Testis (tissue), 3 donors: ENCODE results near the gene CKLF. TPM values are rescaled to one million over a fixed set of nuclear protein-coding genes. Genes with fewer than 3 reads are reported as not detected.
"Not testable (repeated sequence)": the region's sequence is repeated elsewhere in the genome, so short reads cannot be mapped to it uniquely, and the experiment has no call there.

ENCODE experiments used
- DNase-seq: peaks from one replicate; pipeline ENCODE4 v3.0.0-alpha.2; 2019
- H3K27ac ChIP-seq, 2 donors: fragments of 200-600 bp; sonication (generic); one replicate each; pipeline ENCODE4 v1.5.1; 2019
- H3K27me3 ChIP-seq: fragments of 200-600 bp; sonication (generic); one replicate; pipeline ENCODE4 v1.5.1; 2019
- H3K36me3 ChIP-seq: fragments of 200-600 bp; sonication (generic); one replicate; pipeline ENCODE4 v1.5.1; 2017; ENCODE audit warnings: low read depth; ENCODE audit errors: missing control alignments
- H3K4me1 ChIP-seq: fragments of 200-600 bp; sonication (generic); one replicate; pipeline ENCODE4 v1.5.1; 2019
- H3K4me3 ChIP-seq, 2 donors: fragments of 200-600 bp; sonication (generic); one replicate each; pipeline ENCODE4 v1.5.1; 2017 to 2019
- H3K9me3 ChIP-seq: fragments of 200-600 bp; sonication (generic); one replicate; pipeline ENCODE4 v1.5.1; 2017
- POLR2A ChIP-seq: fragments of 450-650 bp; IDR thresholded peaks from one replicate; pipeline ENCODE4 v1.6.1; 2017; ENCODE audit warnings: antibody characterized with exemption, mild to moderate bottlenecking, moderate library complexity
- WGBS, 2 donors: methylation state at CpG; one replicate each; pipeline ENCODE4 v1.1.5; 2018; 5-methylcytosine and 5-hydroxymethylcytosine counted together
- intact Hi-C: fragments of 100-400 bp; cut with DNase I; formaldehyde crosslinking; loops from one replicate; pipeline ENCODE4 v1.15.1; 2023; ENCODE audit warnings: low total_unique reads
- polyA plus RNA-seq: library from polyadenylated mRNA; stranded (reverse); fragments of 350-450 nt; fragmentation: Illumina TruSeq; extraction: RNeasy Lipid Tissue Mini Kit (QIAGEN cat#74804); gene quantifications from one replicate; pipeline ENCODE4 v1.2.3, GENCODE V29; 2014; ENCODE audit warnings: low read depth, low replicate concordance; ENCODE audit not compliant: insufficient read depth
- total RNA-seq, 2 donors: library from RNA; depleted of rRNA; stranded (reverse); fragments of >200 nt; gene quantifications; one replicate each; pipeline ENCODE4 v1.2.3, GENCODE V29; 2016
- TF ChIP-seq, protein P1 (sequence below), 3 experiments: fragments of 450-650 bp in 2 of 3; fragments of 200-600 bp in 1 of 3; sonication (generic) in 1 of 3; IDR thresholded peaks; one replicate each; pipeline ENCODE4 v1.5.1; 2016 to 2019; ENCODE audit warnings: antibody characterized with exemption in 3 of 3, mild to moderate bottlenecking in 2 of 3, moderate library complexity in 1 of 3

The CKLF gene
- total and polyA plus RNA-seq, 3 donors from 2014 or later = 49.5 to 128 (median 71.5) TPM

DNA sequence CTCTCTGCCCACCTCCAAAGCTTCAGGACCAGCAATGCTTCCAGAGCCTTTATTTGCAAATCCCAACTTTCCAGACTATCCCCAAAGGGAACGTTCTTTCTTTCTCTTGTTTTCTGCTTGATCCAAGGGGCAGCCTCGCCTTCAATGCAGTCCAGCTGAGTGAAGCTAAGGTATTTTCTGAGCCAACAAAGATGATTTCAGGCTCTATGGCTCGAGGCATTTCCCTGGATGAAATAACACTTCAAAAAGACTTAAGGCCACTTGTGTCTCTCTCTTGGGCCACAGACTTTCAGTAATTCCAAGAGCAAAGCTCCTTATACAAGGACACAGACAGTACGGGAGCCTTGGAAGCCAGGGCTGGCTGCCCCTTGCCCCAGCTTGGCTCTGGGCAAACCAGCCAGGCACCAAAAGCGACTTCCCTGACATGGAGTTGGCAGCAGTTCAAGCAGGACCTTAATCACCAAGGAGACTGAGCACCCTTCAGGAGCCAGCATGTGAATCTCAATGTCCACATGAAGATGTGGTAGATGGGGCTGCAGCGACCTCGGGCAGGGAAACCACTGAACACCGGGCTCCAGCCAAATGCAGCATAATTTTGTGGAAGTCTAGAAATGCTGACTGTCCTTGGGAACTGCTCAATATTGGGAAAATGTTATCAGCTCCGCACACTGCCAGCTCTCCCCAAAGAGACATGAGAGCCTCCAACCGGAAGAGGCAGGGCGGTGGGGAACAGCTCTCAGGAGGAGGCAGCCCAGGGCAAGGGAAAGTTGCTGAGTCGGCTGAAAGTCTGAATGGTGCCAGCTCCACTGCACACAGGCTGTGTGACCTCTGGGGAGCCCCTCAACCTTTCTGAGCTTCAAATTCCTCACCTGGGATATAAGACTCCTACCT lies 41.4 kb upstream of the CKLF start:
- WGBS, 2 donors = 42 to 49% methylated on average over 11 to 12 of the region's 12 CpGs
- no peaks in the 10 kb centered on the region for H3K36me3 ChIP-seq

DNA sequence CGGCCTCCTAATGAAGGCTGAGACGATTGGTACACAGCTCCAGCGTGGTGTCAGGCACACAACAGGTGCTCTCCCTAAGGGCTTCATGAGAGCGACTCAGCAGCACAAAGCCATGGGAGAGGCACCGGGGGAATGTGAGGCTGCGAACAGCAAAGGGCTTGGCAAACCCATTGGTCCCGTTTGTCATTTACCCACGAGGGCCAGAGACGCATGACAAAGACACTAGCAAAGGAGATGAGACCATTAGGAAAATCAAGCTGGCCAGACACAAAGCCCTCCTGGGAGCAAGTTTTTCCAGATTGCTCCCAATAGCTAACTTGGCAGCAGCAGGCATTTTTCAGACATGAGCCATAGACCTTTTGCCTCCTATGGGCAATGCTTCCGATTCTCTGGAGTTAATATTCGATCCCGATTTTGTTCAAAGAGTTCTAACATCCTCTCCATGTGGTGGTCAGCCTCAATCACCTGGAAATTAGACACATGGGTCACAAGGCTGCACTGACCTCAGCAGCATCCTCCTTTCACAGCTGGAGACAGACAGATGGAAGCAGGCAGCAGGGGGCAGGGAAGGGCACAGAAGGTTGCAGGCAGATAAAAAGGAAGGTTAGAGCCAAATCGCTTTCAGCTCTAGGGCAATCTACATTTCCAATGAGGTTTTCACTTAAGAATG lies 40.6 kb upstream of the CKLF start:
- peaks cover 20% of the 10 kb centered on the region for H3K4me1 ChIP-seq
- peak overlapping the region; percentile 4 to 75 for H3K27ac ChIP-seq
- WGBS, 2 donors = 62 to 63% methylated on average over 12 to 13 of the region's 13 CpGs
- H3K9me3 ChIP-seq = no peaks in the 10 kb centered on the region
- H3K36me3 ChIP-seq = no peaks in the 10 kb centered on the region
- DNase-seq = no peak
- no peak overlapping the region for H3K4me3 ChIP-seq
- no peaks in the 10 kb centered on the region for H3K27me3 ChIP-seq
- no peak for TF ChIP-seq POLR2A
- TF ChIP-seq, protein P1, sequence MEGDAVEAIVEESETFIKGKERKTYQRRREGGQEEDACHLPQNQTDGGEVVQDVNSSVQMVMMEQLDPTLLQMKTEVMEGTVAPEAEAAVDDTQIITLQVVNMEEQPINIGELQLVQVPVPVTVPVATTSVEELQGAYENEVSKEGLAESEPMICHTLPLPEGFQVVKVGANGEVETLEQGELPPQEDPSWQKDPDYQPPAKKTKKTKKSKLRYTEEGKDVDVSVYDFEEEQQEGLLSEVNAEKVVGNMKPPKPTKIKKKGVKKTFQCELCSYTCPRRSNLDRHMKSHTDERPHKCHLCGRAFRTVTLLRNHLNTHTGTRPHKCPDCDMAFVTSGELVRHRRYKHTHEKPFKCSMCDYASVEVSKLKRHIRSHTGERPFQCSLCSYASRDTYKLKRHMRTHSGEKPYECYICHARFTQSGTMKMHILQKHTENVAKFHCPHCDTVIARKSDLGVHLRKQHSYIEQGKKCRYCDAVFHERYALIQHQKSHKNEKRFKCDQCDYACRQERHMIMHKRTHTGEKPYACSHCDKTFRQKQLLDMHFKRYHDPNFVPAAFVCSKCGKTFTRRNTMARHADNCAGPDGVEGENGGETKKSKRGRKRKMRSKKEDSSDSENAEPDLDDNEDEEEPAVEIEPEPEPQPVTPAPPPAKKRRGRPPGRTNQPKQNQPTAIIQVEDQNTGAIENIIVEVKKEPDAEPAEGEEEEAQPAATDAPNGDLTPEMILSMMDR (IDR thresholded peaks at IDR 0.05) = no peak
- intact Hi-C loops = no loop called here

More for the DNA sequence above, 41.4 kb upstream of the CKLF start:
- intact Hi-C loops = no loop called here
- H3K4me1 ChIP-seq = peaks cover 13% of the 10 kb centered on the region
- peak; percentile 52 for DNase-seq
- H3K27me3 ChIP-seq = no peaks in the 10 kb centered on the region
- H3K27ac ChIP-seq = peak overlapping the region; percentile 4 to 75
- no peaks in the 10 kb centered on the region for H3K9me3 ChIP-seq
- no peak for TF ChIP-seq POLR2A
- TF ChIP-seq, protein P1 (IDR thresholded peaks at IDR 0.05) = no peak
- no peak overlapping the region for H3K4me3 ChIP-seq

DNA sequence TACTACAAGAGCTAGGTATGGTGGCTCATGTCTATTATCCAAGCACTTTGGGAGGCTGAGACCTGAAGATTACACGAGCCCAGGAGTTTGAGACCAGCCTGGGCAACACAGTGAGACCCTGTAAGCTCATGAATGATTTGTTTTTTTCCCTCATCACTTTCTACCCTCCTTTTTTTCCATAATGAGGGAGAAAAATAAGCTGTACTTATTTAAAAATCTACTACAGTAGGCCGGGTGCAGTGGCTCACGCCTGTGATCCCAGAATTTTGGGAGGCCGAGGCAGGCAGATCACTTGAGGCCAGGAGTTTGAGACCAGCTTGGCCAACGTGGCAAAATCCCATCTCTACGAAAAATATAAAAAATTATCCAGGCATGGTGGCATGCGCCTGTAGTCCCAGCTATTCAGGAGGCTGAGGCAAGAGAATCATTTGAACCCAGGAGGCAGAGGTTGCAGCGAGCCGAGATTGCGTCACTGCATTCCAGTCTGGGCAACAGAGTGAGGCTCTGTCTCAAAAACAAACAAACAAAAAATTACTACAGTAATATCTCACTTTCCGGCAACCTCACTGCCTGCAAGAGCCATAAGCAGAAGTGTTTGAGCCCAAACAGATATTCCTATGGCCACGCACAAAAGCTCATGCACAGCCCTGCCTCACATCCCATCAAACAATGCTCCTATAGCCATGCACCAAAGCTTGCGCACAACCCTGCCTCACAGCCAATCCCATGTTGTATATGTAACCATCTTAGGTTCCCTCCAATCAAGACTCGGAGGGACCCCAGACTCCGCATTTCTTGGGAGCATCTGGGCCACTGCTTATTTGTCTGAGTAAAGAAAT lies 39.9 kb upstream of the CKLF start:
- DNase-seq = no peak
- Histone ChIP-seq H3K4me1 (peaks cover 27% of the 10 kb centered on the region), H3K27me3 (no peaks in the 10 kb centered on the region), H3K9me3 (no peaks in the 10 kb centered on the region), H3K4me3 (no peak overlapping the region), H3K27ac (peak overlapping the region in 1 of 2 donors; percentile 75), H3K36me3 (no peaks in the 10 kb centered on the region)
- no peak for TF ChIP-seq POLR2A
- TF ChIP-seq, protein P1 (IDR thresholded peaks at IDR 0.05) = no peak
- intact Hi-C loops = no loop called here
- 86 to 87% methylated on average over 15 of the region's 15 CpGs for WGBS, 2 donors

GRCh38 chr16:66513111-66513723 lies 39.2 kb upstream of the CKLF start:
- H3K27ac ChIP-seq = no peak overlapping the region
- no peaks in the 10 kb centered on the region for H3K36me3 ChIP-seq
- H3K4me3 ChIP-seq = no peak overlapping the region
- DNase-seq = no peak
- H3K4me1 ChIP-seq = peaks cover 33% of the 10 kb centered on the region
- TF ChIP-seq POLR2A = no peak
- TF ChIP-seq, protein P1 (IDR thresholded peaks at IDR 0.05) = no peak
- intact Hi-C loops = no loop called here
- no peaks in the 10 kb centered on the region for H3K9me3 ChIP-seq
- H3K27me3 ChIP-seq = no peaks in the 10 kb centered on the region
- 78 to 91% methylated on average over 8 of the region's 8 CpGs for WGBS, 2 donors

DNA sequence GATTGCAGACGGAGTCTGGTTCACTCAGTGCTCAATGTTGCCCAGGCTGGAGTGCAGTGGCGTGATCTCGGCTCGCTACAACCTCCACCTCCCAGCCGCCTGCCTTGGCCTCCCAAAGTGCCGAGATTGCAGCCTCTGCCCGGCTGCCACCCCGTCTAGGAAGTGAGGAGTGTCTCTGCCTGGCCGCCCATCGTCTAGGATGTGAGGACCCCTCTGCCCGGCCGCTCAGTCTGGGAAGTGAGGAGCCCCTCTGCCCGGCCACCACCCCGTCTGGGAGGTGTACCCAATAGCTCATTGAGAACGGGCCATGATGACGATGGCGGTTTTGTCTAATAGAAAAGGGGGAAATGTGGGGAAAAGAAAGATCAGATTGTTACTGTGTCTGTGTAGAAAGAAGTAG lies 38.0 kb upstream of the CKLF start:
- H3K27ac ChIP-seq, H3K4me3 ChIP-seq, intact Hi-C loops, DNase-seq, H3K9me3 ChIP-seq, H3K36me3 ChIP-seq, H3K27me3 ChIP-seq: not testable (repeated sequence)
- peaks cover 33% of the 10 kb centered on the region for H3K4me1 ChIP-seq
- WGBS, 2 donors = 88 to 95% methylated on average over 7 to 13 of the region's 17 CpGs

DNA sequence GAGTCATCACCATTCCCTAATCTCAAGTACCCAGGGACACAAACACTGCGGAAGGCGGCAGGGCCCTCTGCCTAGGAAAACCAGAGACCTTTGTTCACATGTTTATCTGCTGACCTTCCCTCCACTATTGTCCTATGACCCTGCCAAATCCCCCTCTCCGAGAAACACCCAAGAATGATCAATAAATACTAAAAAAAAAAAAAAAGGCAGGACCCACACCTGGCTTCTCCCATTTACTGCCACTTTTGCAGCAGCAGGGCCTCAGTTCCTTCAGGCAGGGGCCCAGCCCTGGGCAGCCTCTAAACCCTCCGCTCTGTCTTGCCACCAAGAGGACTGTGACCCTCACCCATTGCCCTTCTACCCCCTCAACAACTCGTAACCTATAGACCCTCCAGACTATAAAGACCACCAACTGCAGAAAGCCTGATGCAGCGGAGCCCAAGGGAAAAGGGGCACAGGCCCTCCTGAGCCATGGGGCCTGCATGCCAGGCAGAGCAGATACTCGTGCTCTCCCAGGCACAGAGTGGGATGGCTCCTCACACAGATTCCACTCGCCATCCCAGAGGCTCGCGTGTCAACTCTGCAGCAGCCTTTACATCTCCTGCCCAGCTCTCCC lies 37.3 kb upstream of the CKLF start:
- H3K36me3 ChIP-seq, DNase-seq, H3K9me3 ChIP-seq, H3K27me3 ChIP-seq, intact Hi-C loops, H3K4me3 ChIP-seq, H3K27ac ChIP-seq: not testable (repeated sequence)
- WGBS, 2 donors = 91 to 94% methylated on average over 10 of the region's 10 CpGs
- H3K4me1 ChIP-seq = peaks cover 33% of the 10 kb centered on the region
